ENCODE measurements around the gene CHCHD2.
"Not testable (repeated sequence)": the region's sequence is repeated elsewhere in the genome, so short reads cannot be mapped to it uniquely, and the experiment has no call there.

The CHCHD2 gene

DNA sequence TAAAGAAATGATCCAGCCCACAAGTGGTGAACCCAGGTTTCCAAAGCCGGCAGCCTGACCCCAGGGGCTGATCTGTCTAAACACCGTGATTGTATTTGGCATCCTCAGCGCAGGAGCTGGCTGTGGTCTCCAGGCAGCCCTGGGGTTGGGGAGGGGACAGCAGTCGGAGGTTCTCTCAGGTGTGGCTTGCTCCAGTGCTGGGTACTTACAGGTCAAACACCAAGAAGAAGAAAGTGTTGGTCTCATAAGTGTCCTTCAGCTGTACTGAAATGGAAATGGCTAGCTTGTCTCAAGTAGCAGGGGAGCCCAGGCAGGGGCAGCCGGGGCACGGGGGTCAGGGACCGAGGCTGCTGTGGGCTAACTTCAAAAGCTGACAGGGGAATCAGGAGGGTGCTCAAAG lies 19.5 kb downstream of the CHCHD2 start:
- Histone ChIP-seq H3K27me3 (ENCODE audit: control insufficient read depth in 5 of 5, insufficient read depth in 4 of 5, low read length in 5 of 5) (no peaks in the 10 kb centered on the region), H3K9me3 (ENCODE audit: control insufficient read depth in 5 of 5, low read length in 5 of 5) (no peaks in the 10 kb centered on the region), H3K4me3 (ENCODE audit: low read depth in 1 of 5, low read length in 5 of 5) (no peak overlapping the region), H3K4me1 (ENCODE audit: control insufficient read depth in 5 of 5, insufficient read depth in 5 of 5, low read length in 5 of 5) (peaks cover 3 to 15% (median 12%) of the 10 kb centered on the region in 5 donors), H3K27ac (ENCODE audit: low read depth, low read length) (no peak overlapping the region), H3K9ac (ENCODE audit: low read length in 5 of 5) (no peak overlapping the region), H3K36me3 (ENCODE audit: control insufficient read depth in 5 of 5, insufficient read depth in 5 of 5, low read length in 5 of 5) (peaks cover 0 to 29% (median 21%) of the 10 kb centered on the region in 5 donors)

DNA sequence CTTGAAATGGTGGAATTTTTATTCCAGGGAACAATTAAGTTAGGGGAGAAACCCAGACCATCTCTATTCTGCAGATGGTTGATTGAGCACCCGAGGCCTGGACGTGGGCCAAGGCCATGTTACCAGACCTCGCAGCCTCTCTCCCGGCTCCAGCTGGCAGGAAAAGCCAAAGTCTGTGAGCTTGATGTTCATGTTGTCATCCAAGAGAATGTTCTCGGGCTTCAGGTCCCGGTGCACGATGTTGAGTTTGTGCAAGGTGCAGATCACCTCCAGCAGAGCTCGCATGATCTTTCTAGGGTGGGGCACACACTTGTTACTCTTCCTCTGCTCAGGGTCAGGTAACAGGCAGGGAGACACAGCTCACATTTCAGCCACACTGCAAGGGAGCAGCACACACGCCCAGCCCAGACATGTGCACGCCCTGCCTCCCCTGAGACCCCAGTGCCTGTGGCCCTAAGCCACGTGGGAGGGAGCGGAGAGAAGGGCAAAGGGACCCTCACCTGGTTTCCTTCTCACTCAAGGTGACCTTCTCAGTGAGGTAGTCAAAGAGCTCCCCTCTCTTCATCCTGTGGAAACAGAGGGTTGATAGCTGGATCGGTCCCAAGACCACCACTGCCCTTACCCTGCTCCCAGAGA lies 23.0 kb downstream of the CHCHD2 start:
- H3K27me3 ChIP-seq (ENCODE audit: control insufficient read depth in 5 of 5, insufficient read depth in 4 of 5, low read length in 5 of 5), result no peaks in the 10 kb centered on the region

DNA sequence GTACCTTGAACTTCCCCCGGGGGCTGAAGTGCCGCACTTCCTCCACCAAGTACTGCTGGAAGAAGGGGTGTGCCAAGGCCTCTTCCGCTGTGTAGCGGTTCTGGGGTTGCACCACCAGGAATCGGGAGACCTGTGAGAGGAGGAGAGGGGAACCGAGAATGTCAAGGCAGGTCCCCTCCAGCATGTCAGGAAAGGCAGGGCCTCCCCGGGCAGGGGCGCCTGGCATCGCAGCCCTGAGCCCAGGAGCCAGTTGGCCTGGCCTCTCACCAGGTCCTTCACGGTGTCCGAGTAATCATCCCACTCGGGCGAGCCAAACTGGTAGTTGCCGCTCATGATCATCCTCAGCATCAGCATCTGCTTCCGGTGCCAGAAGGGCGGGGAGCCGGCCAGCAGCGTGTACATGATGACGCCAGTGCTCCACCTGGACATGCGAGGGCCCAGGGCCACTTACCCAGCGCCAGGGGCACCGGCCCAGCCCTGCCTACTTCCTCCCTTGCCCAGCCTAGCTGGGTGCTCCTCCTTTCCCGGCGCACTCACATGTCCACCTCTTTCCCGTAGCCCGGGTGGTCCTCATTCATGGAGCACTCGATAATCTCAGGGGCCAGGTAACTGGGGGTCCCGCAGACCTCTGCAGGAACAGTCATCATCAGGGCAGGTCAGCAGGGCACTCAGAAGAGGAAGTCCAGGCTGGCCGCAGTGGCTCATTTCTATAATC lies 24.5 kb downstream of the CHCHD2 start:
- Histone ChIP-seq H3K27me3 (ENCODE audit: control insufficient read depth in 5 of 5, insufficient read depth in 4 of 5, low read length in 5 of 5) (no peaks in the 10 kb centered on the region), H3K4me1 (ENCODE audit: control insufficient read depth in 5 of 5, insufficient read depth in 5 of 5, low read length in 5 of 5) (peaks cover 11 to 24% (median 22%) of the 10 kb centered on the region in 5 donors), H3K4me3 (ENCODE audit: low read depth in 1 of 5, low read length in 5 of 5) (no peak overlapping the region), H3K9me3 (ENCODE audit: control insufficient read depth in 5 of 5, low read length in 5 of 5) (no peaks in the 10 kb centered on the region), H3K9ac (ENCODE audit: low read length in 5 of 5) (no peak overlapping the region), H3K27ac (ENCODE audit: low read depth, low read length) (no peak overlapping the region), H3K36me3 (ENCODE audit: control insufficient read depth in 5 of 5, insufficient read depth in 5 of 5, low read length in 5 of 5) (peaks cover 0 to 40% (median 25%) of the 10 kb centered on the region in 5 donors)

More for the DNA sequence above, 23.0 kb downstream of the CHCHD2 start:
- Histone ChIP-seq H3K4me1 (ENCODE audit: control insufficient read depth in 5 of 5, insufficient read depth in 5 of 5, low read length in 5 of 5) (peaks cover 11 to 24% (median 22%) of the 10 kb centered on the region in 5 donors), H3K36me3 (ENCODE audit: control insufficient read depth in 5 of 5, insufficient read depth in 5 of 5, low read length in 5 of 5) (peaks cover 0 to 40% (median 27%) of the 10 kb centered on the region in 5 donors), H3K9ac (ENCODE audit: low read length in 5 of 5) (no peak overlapping the region), H3K4me3 (ENCODE audit: low read depth in 1 of 5, low read length in 5 of 5) (no peak overlapping the region), H3K9me3 (ENCODE audit: control insufficient read depth in 5 of 5, low read length in 5 of 5) (no peaks in the 10 kb centered on the region), H3K27ac (ENCODE audit: low read depth, low read length) (no peak overlapping the region)

DNA sequence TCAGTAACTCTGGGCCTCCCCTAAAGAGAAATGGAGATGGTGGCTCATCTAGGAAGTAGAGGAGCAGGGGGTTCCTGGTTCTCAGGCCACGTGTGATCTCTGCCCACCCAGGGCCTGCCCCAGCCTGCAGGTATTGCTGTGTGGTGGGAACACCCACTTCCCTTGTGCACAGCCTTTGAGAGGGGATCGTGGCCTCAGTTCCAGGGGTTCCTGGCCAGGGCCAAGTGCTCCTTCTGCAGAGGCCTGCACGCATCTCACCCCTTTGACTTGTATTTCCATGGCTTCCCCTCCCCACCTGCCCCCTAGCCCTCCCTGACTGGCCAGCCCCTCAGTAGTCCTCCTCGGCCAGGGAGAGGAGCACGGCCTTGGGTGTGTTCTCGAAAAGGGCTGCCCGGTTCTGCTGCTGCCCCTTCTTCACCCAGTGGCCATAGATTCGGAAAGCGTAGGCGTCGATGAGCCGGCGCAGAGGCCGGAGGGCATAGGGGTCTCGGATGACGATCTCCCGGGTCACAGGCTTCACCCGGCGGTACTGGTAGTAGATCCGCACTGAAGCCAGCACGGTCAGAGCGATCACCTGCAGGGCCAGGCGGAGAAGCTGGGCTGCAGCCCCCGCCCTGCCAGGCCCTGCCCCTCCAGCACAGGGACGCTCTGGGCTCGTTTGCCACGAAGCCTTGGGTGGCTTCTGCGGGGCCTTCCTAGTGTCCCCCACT lies 25.4 kb downstream of the CHCHD2 start:
- not testable (repeated sequence) for H3K4me3 ChIP-seq (ENCODE audit: low read depth in 1 of 5, low read length in 5 of 5); H3K27me3 ChIP-seq (ENCODE audit: control insufficient read depth in 5 of 5, insufficient read depth in 4 of 5, low read length in 5 of 5); H3K9me3 ChIP-seq (ENCODE audit: control insufficient read depth in 5 of 5, low read length in 5 of 5); H3K9ac ChIP-seq (ENCODE audit: low read length in 5 of 5); H3K27ac ChIP-seq (ENCODE audit: low read depth, low read length)
- H3K4me1 ChIP-seq (ENCODE audit: control insufficient read depth in 5 of 5, insufficient read depth in 5 of 5, low read length in 5 of 5), result peaks cover 11 to 24% (median 22%) of the 10 kb centered on the region in 5 donors
- peaks cover 0 to 40% (median 22%) of the 10 kb centered on the region in 5 donors for H3K36me3 ChIP-seq (ENCODE audit: control insufficient read depth in 5 of 5, insufficient read depth in 5 of 5, low read length in 5 of 5)

DNA sequence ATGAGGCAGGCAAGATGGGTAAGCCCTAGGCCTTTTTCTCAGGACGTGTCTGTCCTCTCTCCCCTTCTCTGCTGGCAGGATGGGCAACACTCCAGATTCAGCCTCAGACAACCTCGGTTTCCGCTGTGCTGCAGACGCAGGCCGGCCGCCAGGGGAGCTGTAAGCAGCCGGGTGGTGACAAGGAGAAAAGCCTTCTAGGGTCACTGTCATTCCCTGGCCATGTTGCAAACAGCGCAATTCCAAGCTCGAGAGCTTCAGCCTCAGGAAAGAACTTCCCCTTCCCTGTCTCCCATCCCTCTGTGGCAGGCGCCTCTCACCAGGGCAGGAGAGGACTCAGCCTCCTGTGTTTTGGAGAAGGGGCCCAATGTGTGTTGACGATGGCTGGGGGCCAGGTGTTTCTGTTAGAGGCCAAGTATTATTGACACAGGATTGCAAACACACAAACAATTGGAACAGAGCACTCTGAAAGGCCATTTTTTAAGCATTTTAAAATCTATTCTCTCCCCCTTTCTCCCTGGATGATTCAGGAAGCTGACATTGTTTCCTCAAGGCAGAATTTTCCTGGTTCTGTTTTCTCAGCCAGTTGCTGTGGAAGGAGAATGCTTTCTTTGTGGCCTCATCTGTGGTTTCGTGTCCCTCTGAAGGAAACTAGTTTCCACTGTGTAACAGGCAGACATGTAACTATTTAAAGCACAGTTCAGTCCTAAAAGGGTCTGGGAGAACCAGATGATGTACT lies 26.7 kb downstream of the CHCHD2 start:
- peaks cover 0 to 35% (median 20%) of the 10 kb centered on the region in 5 donors for H3K36me3 ChIP-seq (ENCODE audit: control insufficient read depth in 5 of 5, insufficient read depth in 5 of 5, low read length in 5 of 5)
- H3K27me3 ChIP-seq (ENCODE audit: control insufficient read depth in 5 of 5, insufficient read depth in 4 of 5, low read length in 5 of 5), result no peaks in the 10 kb centered on the region
- H3K9ac ChIP-seq (ENCODE audit: low read length in 5 of 5), result peak overlapping the region in 3 of 5 donors; percentile 38 to 56 (median 48)
- peak overlapping the region; percentile 48 for H3K27ac ChIP-seq (ENCODE audit: low read depth, low read length)
- peaks cover 11 to 25% (median 22%) of the 10 kb centered on the region in 5 donors for H3K4me1 ChIP-seq (ENCODE audit: control insufficient read depth in 5 of 5, insufficient read depth in 5 of 5, low read length in 5 of 5)
- H3K9me3 ChIP-seq (ENCODE audit: control insufficient read depth in 5 of 5, low read length in 5 of 5), result no peaks in the 10 kb centered on the region
- no peak overlapping the region for H3K4me3 ChIP-seq (ENCODE audit: low read depth in 1 of 5, low read length in 5 of 5)

DNA sequence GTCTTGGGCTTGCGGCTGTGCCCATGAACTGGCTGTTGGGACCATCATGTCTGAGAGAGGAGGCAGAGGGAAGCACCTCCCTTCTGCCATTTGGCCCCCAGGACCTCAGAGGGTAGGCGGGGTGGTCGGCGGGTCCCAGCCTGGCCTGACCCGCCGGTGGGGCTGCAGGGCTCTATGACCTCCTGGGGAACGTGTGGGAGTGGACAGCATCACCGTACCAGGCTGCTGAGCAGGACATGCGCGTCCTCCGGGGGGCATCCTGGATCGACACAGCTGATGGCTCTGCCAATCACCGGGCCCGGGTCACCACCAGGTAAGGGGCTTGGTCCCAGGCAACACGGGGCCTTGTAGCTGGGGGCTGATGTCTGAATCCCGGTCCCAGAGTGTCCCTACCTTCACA lies 28.1 kb downstream of the CHCHD2 start:
- H3K36me3 ChIP-seq (ENCODE audit: control insufficient read depth in 5 of 5, insufficient read depth in 5 of 5, low read length in 5 of 5), result peaks cover 0 to 34% (median 21%) of the 10 kb centered on the region in 5 donors
- H3K27ac ChIP-seq (ENCODE audit: low read depth, low read length), result no peak overlapping the region
- H3K4me3 ChIP-seq (ENCODE audit: low read depth in 1 of 5, low read length in 5 of 5), result no peak overlapping the region
- peak overlapping the region in 1 of 5 donors; percentile 20 for H3K9ac ChIP-seq (ENCODE audit: low read length in 5 of 5)
- peaks cover 9 to 23% (median 21%) of the 10 kb centered on the region in 5 donors for H3K4me1 ChIP-seq (ENCODE audit: control insufficient read depth in 5 of 5, insufficient read depth in 5 of 5, low read length in 5 of 5)
- H3K27me3 ChIP-seq (ENCODE audit: control insufficient read depth in 5 of 5, insufficient read depth in 4 of 5, low read length in 5 of 5), result no peaks in the 10 kb centered on the region
- H3K9me3 ChIP-seq (ENCODE audit: control insufficient read depth in 5 of 5, low read length in 5 of 5), result no peaks in the 10 kb centered on the region

DNA sequence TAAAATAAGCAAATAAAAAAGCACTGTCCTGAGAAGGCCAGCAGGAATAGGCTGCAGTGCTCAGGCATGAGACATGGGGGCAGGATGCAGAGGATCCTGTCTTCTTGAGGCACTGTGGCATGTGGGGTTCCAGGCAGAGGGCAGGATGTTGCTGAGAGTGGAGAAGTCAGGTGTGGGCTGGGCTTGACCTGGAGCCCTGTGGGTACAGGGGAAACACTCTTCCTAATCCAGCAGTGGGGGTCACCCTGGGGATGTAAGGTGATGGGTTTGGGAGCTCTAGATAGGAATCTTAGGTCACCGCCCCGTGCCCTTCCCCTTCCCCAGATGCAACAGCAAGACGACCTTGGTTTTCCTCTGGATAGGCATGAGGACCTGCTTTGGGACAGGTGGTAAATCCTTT lies 28.6 kb downstream of the CHCHD2 start:
- H3K4me3 ChIP-seq (ENCODE audit: low read depth in 1 of 5, low read length in 5 of 5), result no peak overlapping the region
- H3K9ac ChIP-seq (ENCODE audit: low read length in 5 of 5), result no peak overlapping the region
- H3K27me3 ChIP-seq (ENCODE audit: control insufficient read depth in 5 of 5, insufficient read depth in 4 of 5, low read length in 5 of 5), result no peaks in the 10 kb centered on the region
- peaks cover 8 to 20% (median 18%) of the 10 kb centered on the region in 5 donors for H3K4me1 ChIP-seq (ENCODE audit: control insufficient read depth in 5 of 5, insufficient read depth in 5 of 5, low read length in 5 of 5)
- peaks cover 0 to 38% (median 25%) of the 10 kb centered on the region in 5 donors for H3K36me3 ChIP-seq (ENCODE audit: control insufficient read depth in 5 of 5, insufficient read depth in 5 of 5, low read length in 5 of 5)
- H3K27ac ChIP-seq (ENCODE audit: low read depth, low read length), result no peak overlapping the region
- no peaks in the 10 kb centered on the region for H3K9me3 ChIP-seq (ENCODE audit: control insufficient read depth in 5 of 5, low read length in 5 of 5)

DNA sequence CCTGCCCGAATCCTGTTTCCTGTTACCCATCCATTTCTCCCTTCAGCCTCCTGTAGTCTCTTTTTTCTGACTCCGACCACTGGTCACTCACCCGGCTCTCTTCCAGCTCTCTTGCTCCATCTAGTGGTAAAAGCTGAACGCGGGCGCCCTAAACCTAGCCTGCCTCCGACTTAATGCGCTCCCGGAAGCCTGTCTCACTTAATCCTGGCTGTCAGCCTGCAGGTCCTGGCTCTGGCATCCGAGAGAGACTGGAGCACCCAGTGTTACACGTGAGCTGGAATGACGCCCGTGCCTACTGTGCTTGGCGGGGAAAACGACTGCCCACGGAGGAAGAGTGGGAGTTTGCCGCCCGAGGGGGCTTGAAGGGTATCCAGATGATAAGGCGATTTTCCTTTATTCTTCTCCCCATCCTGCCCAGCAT lies 31.9 kb downstream of the CHCHD2 start:
- H3K27ac ChIP-seq (ENCODE audit: low read depth, low read length), result no peak overlapping the region
- H3K4me3 ChIP-seq (ENCODE audit: low read depth in 1 of 5, low read length in 5 of 5), result no peak overlapping the region
- peaks cover 4 to 11% (median 10%) of the 10 kb centered on the region in 5 donors for H3K4me1 ChIP-seq (ENCODE audit: control insufficient read depth in 5 of 5, insufficient read depth in 5 of 5, low read length in 5 of 5)
- no peak overlapping the region for H3K9ac ChIP-seq (ENCODE audit: low read length in 5 of 5)
- H3K36me3 ChIP-seq (ENCODE audit: control insufficient read depth in 5 of 5, insufficient read depth in 5 of 5, low read length in 5 of 5), result peaks cover 4 to 43% (median 30%) of the 10 kb centered on the region in 5 donors
- no peaks in the 10 kb centered on the region for H3K27me3 ChIP-seq (ENCODE audit: control insufficient read depth in 5 of 5, insufficient read depth in 4 of 5, low read length in 5 of 5)
- no peaks in the 10 kb centered on the region for H3K9me3 ChIP-seq (ENCODE audit: control insufficient read depth in 5 of 5, low read length in 5 of 5)

DNA sequence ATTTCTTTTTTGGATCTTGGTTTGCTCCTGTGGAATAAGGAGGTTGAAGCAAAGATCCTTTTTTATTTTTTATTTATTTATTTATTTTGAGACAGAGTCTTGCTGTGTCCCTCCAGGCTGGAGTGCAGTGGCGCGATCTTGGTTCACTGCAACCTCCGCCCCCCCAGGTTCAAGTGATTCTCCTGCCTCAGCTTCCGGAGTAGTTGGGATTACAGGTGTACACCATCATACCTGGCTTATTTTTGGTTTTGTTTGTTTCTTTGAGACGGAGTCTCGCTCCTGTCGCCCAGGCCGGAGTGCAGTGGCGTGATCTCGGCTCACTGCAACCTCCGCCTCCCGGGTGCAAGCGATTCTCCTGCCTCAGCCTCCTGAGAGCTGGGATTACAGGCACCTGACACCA lies 39.9 kb downstream of the CHCHD2 start:
- H3K4me1 ChIP-seq (ENCODE audit: control insufficient read depth in 5 of 5, insufficient read depth in 5 of 5, low read length in 5 of 5), result peaks cover 0 to 14% (median 12%) of the 10 kb centered on the region in 5 donors
- not testable (repeated sequence) for H3K27ac ChIP-seq (ENCODE audit: low read depth, low read length); H3K9me3 ChIP-seq (ENCODE audit: control insufficient read depth in 5 of 5, low read length in 5 of 5); H3K27me3 ChIP-seq (ENCODE audit: control insufficient read depth in 5 of 5, insufficient read depth in 4 of 5, low read length in 5 of 5); H3K4me3 ChIP-seq (ENCODE audit: low read depth in 1 of 5, low read length in 5 of 5); H3K9ac ChIP-seq (ENCODE audit: low read length in 5 of 5)
- peaks cover 23 to 47% (median 25%) of the 10 kb centered on the region in 5 donors for H3K36me3 ChIP-seq (ENCODE audit: control insufficient read depth in 5 of 5, insufficient read depth in 5 of 5, low read length in 5 of 5)
